Left renal cortex interstitium (tissue), 4 donors: ENCODE data around the gene NUBPL. TPM values are rescaled to one million over a fixed set of nuclear protein-coding genes. Genes with fewer than 3 reads are reported as not detected.
"Not testable (repeated sequence)": the region's sequence is repeated elsewhere in the genome, so short reads cannot be mapped to it uniquely, and the experiment has no call there.

ENCODE experiments used
- DNase-seq, 4 donors: peaks; one replicate each; pipeline ENCODE4 v3.0.0-alpha.2; 2013; ENCODE audit warnings: low read depth in 4 of 4, low spot score in 2 of 4, missing footprints in 1 of 4
- polyA plus RNA-seq, 4 donors: library from polyadenylated mRNA; unstranded; fragments of 120-200 nt; gene quantifications; one replicate each; pipeline ENCODE4 v1.2.1, GENCODE V29; 2013; ENCODE audit not compliant: insufficient read length in 4 of 4

Gene NUBPL
- polyA plus RNA-seq, 4 donors, result 13.3 to 18.5 (median 15.8) TPM

- DNase-seq, result no peak
Measured at GRCh38 chr14:31660728-31661127, 99.5 kb downstream of the NUBPL start.

GRCh38 chr14:31668348-31668747, 107.1 kb downstream of the NUBPL start:
- no peak for DNase-seq

- DNase-seq, result no peak
Measured at GRCh38 chr14:31672709-31673108, 111.5 kb downstream of the NUBPL start.

GRCh38 chr14:31677052-31677451, 115.8 kb downstream of the NUBPL start:
- DNase-seq, result no peak

GRCh38 chr14:31677630-31678029, 116.4 kb downstream of the NUBPL start:
- no peak for DNase-seq

- DNase-seq, result no peak
Measured at GRCh38 chr14:31678421-31679249, 117.4 kb downstream of the NUBPL start.

- no peak for DNase-seq
Measured at GRCh38 chr14:31682768-31683167, 121.6 kb downstream of the NUBPL start.

GRCh38 chr14:31687726-31688125, 126.5 kb downstream of the NUBPL start:
- no peak for DNase-seq

- no peak for DNase-seq
Measured at GRCh38 chr14:31690056-31690455, 128.9 kb downstream of the NUBPL start.

- no peak for DNase-seq
Measured at GRCh38 chr14:31692376-31692781, 131.2 kb downstream of the NUBPL start.

GRCh38 chr14:31696378-31696777, 135.2 kb downstream of the NUBPL start:
- no peak for DNase-seq

GRCh38 chr14:31699809-31700208, 138.6 kb downstream of the NUBPL start:
- DNase-seq, result no peak

GRCh38 chr14:31700282-31701074, 139.3 kb downstream of the NUBPL start:
- DNase-seq, result no peak

- no peak for DNase-seq
Measured at GRCh38 chr14:31702130-31702529, 140.9 kb downstream of the NUBPL start.

- no peak for DNase-seq
Measured at GRCh38 chr14:31703056-31703455, 141.9 kb downstream of the NUBPL start.

- no peak for DNase-seq
Measured at GRCh38 chr14:31705731-31706130, 144.5 kb downstream of the NUBPL start.

- not testable (repeated sequence) for DNase-seq
Measured at GRCh38 chr14:31708661-31709060, 147.5 kb downstream of the NUBPL start.

- DNase-seq, result no peak
Measured at GRCh38 chr14:31712244-31713127, 151.3 kb downstream of the NUBPL start.

GRCh38 chr14:31716208-31716607, 155.0 kb downstream of the NUBPL start:
- DNase-seq, result no peak

- DNase-seq, result no peak
Measured at GRCh38 chr14:31717294-31718085, 156.3 kb downstream of the NUBPL start.
